ENCODE data around the gene CCDC180. TPM values are rescaled to one million over a fixed set of nuclear protein-coding genes. Genes with fewer than 3 reads are reported as not detected.
"Not testable (repeated sequence)": the region's sequence is repeated elsewhere in the genome, so short reads cannot be mapped to it uniquely, and the experiment has no call there.

Gene CCDC180
- total RNA-seq (10 to 100 TPM; 52.3 to 66.1 TPM), polyA plus RNA-seq (ENCODE audit: insufficient read depth, low read depth, low replicate concordance) (89.3 TPM)
- long read RNA-seq, donor 1, result 0 reads
- long read RNA-seq, donor 2, partial matches to known transcripts, result 0 of 2 reads
- long read RNA-seq, donor 2, other reads (novel, unspliced or antisense), result 0 of 2 reads

DNA sequence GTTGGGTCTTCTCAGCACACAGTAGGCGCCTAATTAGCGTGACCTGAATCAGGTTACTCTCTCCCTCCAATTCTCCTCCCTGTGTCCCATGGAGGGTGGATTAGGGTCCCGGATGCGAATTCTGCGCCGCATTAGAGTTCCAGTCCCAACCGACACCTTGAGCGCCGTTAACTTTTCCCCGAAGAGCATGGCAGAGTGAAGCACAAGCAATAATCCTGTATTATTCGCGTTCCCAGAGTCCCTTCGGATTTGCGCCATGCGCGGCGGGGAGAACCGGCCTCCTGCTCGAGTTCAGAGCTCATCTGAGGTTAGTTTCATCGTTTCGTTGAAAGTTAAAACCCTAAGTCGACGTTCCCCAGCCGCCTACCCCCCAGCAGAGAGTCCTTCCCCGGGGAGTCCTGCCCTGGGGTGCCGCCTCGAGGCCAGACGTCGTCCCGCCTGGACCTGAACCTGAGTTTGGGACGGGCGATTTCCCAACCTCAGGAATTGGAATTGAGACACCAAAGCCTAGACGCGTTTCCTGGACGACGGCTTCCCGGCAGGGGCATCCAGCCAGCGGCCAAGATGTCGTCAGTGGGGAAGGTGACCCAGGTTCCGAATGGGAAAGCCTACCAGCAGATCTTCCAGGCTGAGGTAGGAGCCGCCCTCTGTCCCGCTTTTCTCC lies at the start of gene CCDC180:
CCDC180 (plus strand) TSS at position 160 of the 664 bp plus-strand sequence; CDS start at position 565, 405 bp downstream.
- no peak within 1 kb of the TSS for H3K27ac ChIP-seq
- intact Hi-C loops (cut with DNase I; ENCODE audit: low total_unique reads), result no loop called here
- H3K9me3 ChIP-seq, result no peaks in the 10 kb centered on the region
- no peak for TF ChIP-seq POLR2A (IDR thresholded peaks at IDR 0.05)
- TF ChIP-seq, protein P1, sequence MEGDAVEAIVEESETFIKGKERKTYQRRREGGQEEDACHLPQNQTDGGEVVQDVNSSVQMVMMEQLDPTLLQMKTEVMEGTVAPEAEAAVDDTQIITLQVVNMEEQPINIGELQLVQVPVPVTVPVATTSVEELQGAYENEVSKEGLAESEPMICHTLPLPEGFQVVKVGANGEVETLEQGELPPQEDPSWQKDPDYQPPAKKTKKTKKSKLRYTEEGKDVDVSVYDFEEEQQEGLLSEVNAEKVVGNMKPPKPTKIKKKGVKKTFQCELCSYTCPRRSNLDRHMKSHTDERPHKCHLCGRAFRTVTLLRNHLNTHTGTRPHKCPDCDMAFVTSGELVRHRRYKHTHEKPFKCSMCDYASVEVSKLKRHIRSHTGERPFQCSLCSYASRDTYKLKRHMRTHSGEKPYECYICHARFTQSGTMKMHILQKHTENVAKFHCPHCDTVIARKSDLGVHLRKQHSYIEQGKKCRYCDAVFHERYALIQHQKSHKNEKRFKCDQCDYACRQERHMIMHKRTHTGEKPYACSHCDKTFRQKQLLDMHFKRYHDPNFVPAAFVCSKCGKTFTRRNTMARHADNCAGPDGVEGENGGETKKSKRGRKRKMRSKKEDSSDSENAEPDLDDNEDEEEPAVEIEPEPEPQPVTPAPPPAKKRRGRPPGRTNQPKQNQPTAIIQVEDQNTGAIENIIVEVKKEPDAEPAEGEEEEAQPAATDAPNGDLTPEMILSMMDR (IDR thresholded peaks at IDR 0.05), result no peak
- peak within 1 kb of the TSS; percentile 12 to 22 for H3K4me3 ChIP-seq
- no peak for DNase-seq
- H3K27me3 ChIP-seq, result no peaks in the 10 kb centered on the region
- no peaks in the 10 kb centered on the region for H3K36me3 ChIP-seq (ENCODE audit: low read depth, missing control alignments)
- H3K4me1 ChIP-seq, result peaks cover 5% of the 10 kb centered on the region
- 36 to 44% methylated on average over 35 to 42 of the region's 42 CpGs for WGBS, 2 donors

DNA sequence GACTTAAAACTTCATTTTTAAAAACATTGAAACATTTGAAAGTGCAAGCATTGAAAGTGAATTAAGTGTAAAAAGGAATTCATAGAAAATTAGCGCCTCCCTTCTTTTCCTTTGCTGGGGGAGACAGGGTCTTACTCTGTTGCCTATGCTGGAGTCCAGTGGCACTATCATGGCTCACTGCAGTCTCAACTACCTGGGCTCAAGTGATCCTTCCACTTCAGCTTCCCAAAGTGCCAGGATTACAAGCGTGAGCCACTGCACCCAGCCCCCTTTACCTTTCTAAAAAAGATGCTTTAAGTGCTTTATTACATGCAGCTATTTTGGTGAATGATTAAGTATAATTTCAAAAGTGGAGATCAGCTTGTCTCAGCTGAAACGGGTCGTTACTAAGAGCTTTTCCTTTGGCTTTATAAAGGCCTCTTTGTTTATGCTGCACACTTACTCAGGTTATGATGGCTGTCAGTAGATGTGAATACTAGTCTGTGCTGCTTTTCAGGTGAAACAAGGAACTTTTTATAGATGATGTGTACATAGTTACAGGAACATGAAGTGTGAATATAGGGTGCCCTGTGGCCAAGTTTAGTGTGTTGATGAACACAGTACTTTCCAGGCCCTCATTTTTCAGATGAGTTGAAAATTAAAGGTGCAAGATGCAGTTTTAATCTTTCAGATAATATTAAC lies 47.5 kb upstream of the CCDC180 start:
- H3K9me3 ChIP-seq; H3K4me3 ChIP-seq; H3K27me3 ChIP-seq; H3K27ac ChIP-seq; H3K4me1 ChIP-seq; DNase-seq; intact Hi-C loops (cut with DNase I; ENCODE audit: low total_unique reads); H3K36me3 ChIP-seq (ENCODE audit: low read depth, missing control alignments): not testable (repeated sequence)
- WGBS, 2 donors, result 76 to 80% methylated on average over 4 of the region's 4 CpGs

DNA sequence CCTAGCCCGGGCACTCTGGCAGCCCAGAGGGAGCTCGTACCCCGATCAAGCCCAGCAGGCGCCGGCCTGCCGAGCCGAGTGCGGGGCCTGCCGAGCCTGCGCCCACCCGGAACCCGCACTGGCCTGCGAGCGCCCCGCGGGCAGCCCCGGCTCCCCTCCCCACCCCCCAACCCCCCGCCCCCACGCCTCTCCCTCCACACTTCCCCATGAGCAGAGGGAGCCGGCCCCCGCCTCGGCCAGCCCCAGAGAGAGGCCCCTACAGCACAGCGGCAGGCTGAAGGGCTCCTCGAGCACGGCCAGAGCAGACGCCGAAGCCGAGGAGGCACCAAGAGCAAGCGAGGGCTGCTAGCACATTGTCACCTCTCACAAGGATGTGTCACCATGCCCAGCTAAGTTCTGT lies 36.2 kb upstream of the CCDC180 start:
- H3K4me3 ChIP-seq, result no peak overlapping the region
- no peaks in the 10 kb centered on the region for H3K27me3 ChIP-seq
- H3K36me3 ChIP-seq (ENCODE audit: low read depth, missing control alignments), result no peaks in the 10 kb centered on the region
- TF ChIP-seq, protein P1 (IDR thresholded peaks at IDR 0.05), result no peak
- TF ChIP-seq POLR2A (IDR thresholded peaks at IDR 0.05), result no peak
- no peaks in the 10 kb centered on the region for H3K4me1 ChIP-seq
- 70 to 81% methylated on average over 25 to 28 of the region's 29 CpGs for WGBS, 2 donors
- no peak for DNase-seq
- H3K27ac ChIP-seq, result no peak overlapping the region
- H3K9me3 ChIP-seq, result no peaks in the 10 kb centered on the region
- intact Hi-C loops (cut with DNase I; ENCODE audit: low total_unique reads), result no loop called here

DNA sequence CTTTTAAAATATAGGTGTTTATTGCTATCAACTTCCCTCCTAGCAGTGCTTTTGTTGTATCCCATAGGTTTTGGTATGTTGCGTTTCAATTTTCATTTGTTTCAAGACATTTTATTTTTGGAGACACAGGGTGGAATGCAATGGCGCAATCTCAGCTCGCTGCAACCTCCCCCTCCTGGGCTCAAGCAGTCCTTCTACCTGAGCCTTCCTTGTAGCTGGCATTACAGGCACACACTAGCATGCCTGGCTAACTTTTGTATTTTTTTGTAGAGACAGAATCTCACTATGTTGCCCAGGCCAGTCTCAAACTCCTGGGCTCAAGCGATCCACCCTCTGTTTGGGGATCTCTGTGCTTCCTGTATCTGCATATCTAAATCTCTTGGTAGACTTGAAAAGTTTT lies 35.4 kb upstream of the CCDC180 start:
- Histone ChIP-seq H3K36me3 (ENCODE audit: low read depth, missing control alignments) (no peaks in the 10 kb centered on the region), H3K27me3 (no peaks in the 10 kb centered on the region), H3K4me3 (no peak overlapping the region), H3K4me1 (no peaks in the 10 kb centered on the region), H3K9me3 (no peaks in the 10 kb centered on the region), H3K27ac (no peak overlapping the region)
- intact Hi-C loops (cut with DNase I; ENCODE audit: low total_unique reads), result no loop called here
- 83 to 90% methylated on average over 4 of the region's 4 CpGs for WGBS, 2 donors
- DNase-seq, result no peak
- TF ChIP-seq, protein P1 (IDR thresholded peaks at IDR 0.05), result no peak
- TF ChIP-seq POLR2A (IDR thresholded peaks at IDR 0.05), result no peak

DNA sequence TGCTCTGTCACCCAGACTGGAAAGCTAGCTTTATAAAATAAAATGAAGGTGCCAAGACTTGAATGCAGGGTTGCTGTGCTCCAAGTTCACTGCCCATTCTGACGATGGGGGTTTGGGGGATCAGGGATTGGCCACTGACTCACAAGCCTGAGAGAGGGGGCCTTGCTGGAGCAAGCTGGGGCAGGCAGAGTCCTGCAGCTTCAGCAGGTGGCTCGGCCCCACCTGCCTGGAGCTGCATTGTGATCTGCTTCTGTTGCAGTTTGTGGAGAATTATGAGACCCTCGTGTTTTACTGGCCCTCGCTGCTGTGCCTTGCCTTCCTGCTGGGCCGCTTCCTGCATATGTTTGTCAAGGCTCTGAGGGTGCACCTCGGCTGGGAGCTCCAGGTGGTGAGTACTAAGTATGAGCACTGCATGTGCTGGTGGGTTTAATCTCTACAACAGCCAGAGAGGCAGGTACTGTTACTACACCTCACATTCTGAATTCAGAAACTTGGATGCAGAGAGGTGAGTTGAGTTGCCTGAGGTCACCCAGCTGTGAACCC lies 31.1 kb upstream of the CCDC180 start:
- WGBS, 2 donors, result 80 to 87% methylated on average over 3 to 6 of the region's 6 CpGs
- Histone ChIP-seq H3K4me3 (no peak overlapping the region), H3K27me3 (no peaks in the 10 kb centered on the region), H3K9me3 (no peaks in the 10 kb centered on the region), H3K4me1 (no peaks in the 10 kb centered on the region), H3K27ac (no peak overlapping the region), H3K36me3 (ENCODE audit: low read depth, missing control alignments) (no peaks in the 10 kb centered on the region)
- TF ChIP-seq POLR2A (IDR thresholded peaks at IDR 0.05), result no peak
- TF ChIP-seq, protein P1 (IDR thresholded peaks at IDR 0.05), result no peak
- intact Hi-C loops (cut with DNase I; ENCODE audit: low total_unique reads), result no loop called here
- no peak for DNase-seq
